PC-3 (cell line): ENCODE data around the gene A4GALT.

Experiments used
- EZH2phosphoT487 ChIP-seq: fragments of 300-600 bp; sonication (generic); IDR thresholded peaks from 2 replicates; pipeline ENCODE4 v1.6.1; 2018; ENCODE audit warnings: mild to moderate bottlenecking, antibody characterized with exemption, low read length, borderline replicate concordance
- TF ChIP-seq, protein P1 (sequence below): fragments of 300-600 bp; sonication (generic); conservative IDR thresholded peaks from 2 replicates; pipeline ENCODE4 v1.5.1; 2017; ENCODE audit warnings: antibody characterized with exemption, low read depth, mild to moderate bottlenecking, low read length

DNA sequence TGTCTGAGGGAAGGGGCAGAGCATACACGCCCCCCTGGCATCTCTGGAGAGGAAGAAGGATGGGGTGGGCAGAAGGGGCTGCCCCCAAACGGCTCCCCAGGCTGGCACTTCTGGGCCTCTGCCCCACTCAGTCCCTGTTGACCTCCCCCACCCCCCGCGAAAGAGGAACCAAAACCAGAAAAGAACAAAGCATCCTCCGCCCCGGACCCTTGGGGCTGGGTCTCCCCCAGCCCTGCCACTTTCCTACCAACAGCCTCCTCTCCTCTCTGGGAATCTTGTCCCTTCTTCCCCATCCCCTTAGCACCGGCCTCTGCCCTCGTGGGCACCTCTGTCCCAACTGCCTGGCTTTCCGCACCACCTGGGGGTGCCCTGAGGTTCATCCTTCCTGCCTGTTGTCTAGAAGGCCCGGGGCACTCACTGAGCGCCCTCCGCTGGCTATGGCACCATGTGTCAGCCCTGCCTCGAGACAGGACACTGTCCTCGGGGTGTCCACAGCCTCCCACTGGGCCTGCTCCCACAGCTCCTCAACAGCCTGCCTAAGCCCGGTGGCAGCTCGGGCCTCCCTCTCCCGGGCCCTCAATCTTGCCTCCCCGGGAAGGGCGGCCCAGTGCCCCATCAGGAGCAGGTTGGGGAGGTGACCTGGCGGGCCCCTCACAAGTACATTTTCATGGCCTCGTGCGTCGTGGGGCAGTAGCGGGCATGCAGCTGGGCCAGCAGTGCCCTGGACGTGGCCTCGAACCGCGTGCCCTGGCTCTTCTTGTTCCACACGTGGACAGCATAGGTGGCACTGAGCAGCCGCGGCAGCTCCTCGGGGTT is 28.2 kb downstream of the A4GALT start:
- TF ChIP-seq, protein P1, sequence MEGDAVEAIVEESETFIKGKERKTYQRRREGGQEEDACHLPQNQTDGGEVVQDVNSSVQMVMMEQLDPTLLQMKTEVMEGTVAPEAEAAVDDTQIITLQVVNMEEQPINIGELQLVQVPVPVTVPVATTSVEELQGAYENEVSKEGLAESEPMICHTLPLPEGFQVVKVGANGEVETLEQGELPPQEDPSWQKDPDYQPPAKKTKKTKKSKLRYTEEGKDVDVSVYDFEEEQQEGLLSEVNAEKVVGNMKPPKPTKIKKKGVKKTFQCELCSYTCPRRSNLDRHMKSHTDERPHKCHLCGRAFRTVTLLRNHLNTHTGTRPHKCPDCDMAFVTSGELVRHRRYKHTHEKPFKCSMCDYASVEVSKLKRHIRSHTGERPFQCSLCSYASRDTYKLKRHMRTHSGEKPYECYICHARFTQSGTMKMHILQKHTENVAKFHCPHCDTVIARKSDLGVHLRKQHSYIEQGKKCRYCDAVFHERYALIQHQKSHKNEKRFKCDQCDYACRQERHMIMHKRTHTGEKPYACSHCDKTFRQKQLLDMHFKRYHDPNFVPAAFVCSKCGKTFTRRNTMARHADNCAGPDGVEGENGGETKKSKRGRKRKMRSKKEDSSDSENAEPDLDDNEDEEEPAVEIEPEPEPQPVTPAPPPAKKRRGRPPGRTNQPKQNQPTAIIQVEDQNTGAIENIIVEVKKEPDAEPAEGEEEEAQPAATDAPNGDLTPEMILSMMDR, result peak; percentile 30; the same call in 1 of the 2 replicates
- no peak for TF ChIP-seq EZH2phosphoT487
